HG03520 (cell line): ENCODE results near the gene COL13A1.

ENCODE experiments used
- ATAC-seq: cut with Tn5 transposase; IDR thresholded peaks from one replicate; pipeline ENCODE4 v1.9.1; 2021; ENCODE audit warnings: mild to moderate bottlenecking, moderate library complexity; ENCODE audit not compliant: unreplicated experiment

COL13A1 gene

GRCh38 chr10:69844698-69845097 is 43.0 kb downstream of the COL13A1 start:
- no peak for ATAC-seq

- no peak for ATAC-seq
Measured at GRCh38 chr10:69845574-69846292, 44.0 kb downstream of the COL13A1 start.

GRCh38 chr10:69846293-69846921 is 44.7 kb downstream of the COL13A1 start:
- no peak for ATAC-seq

GRCh38 chr10:69847458-69847857 is 45.8 kb downstream of the COL13A1 start:
- ATAC-seq, result no peak

DNA sequence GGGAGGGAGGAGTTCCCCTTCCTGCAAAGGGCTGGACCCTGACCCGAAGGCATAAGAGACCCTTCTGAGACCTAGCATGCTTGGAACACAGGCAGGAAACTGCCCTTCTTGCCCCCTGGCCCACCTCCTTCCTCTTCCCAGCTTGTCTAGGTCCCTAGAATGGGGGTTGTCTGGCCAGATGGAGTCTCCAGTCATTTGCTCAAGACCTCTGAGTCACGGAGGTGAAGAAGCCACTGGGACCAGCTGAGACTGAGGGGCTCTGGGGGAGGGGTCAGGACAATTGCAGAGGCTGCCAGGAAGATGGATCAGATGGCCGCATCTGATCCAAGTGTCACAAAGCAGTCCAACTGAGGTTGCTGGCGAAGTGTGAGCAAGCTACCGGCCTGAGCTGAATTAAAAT is 46.2 kb downstream of the COL13A1 start:
- ATAC-seq, result no peak

DNA sequence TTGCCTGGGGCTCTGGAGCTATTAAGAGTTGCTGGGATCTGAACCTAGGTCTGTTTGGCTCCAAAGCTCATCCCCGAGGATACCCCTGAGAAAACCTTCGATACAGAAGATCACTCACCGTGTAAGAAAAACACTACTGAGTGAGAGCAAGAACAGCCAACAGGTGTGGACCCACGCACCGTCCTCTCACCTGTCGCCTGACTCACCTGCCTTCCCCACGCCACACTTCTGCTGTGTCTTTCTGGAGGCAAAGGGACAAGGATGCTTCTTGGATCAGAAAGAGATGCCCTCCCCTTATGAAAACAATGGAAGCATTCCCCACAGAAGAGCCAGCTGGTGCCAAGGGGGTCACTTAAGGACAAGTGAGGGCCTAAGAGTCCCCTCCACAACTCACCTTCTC is 46.7 kb downstream of the COL13A1 start:
- no peak for ATAC-seq

GRCh38 chr10:69849825-69850224 is 48.1 kb downstream of the COL13A1 start:
- ATAC-seq, result no peak

DNA sequence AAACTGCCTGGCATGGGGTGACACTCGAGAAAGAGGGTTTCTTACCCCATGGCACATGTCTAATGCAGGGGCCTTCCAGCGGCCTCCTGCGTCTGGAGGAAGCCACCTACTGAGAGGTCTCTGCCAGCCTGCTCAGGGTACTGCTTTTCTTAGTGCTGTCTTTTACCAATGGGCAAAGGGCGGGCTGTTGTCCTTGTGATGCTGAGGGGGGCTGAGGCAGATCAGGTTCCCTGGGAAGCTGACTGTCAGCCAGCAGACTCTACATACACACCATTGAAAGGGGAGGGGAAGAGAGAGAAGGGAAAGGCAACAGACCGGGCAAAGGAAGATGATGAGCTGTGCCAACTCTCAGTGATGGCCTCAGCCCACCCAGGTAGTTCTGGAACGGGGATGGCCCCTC is 48.7 kb downstream of the COL13A1 start:
- ATAC-seq, result no peak

DNA sequence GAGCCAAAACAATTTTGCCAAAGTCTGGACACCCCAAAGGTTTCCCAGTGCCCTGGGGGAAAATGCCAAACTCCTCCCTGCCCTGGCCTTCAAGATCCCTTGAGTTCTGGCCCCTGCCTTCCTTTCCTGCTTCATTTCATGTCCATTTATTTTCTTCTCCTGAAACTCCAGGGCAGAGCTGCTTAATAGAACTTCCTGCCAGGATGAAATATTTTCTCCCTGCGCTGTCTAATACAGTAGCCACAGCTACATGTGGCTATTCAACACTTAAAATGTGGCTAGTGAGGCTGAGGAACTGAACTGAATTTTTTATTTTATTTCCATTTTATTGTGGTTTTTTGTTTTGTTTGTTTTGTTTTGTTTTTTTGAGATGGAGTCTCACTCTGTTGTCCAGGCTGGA is 49.6 kb downstream of the COL13A1 start:
- no peak for ATAC-seq

DNA sequence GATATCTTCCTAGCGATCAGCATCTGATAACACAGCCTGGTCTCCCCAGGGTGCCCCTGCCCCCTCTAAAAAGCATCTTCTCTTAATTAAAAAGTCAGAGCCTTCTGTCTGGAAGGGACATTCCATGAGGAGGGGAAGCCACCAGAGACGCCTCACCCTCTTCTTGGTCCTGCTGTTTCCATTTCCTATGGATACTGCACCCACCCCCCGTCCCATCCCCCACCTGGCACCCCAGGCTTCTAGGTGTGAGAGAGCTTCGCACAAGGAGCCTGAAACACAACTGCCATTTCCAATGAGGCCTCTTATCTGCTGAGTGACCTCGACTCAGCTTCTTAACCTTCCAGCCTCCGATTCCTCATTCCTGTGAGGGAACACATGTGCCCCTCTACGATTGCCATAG is 51.4 kb downstream of the COL13A1 start:
- no peak for ATAC-seq

GRCh38 chr10:69854511-69855345 is 53.0 kb downstream of the COL13A1 start:
- no peak for ATAC-seq

DNA sequence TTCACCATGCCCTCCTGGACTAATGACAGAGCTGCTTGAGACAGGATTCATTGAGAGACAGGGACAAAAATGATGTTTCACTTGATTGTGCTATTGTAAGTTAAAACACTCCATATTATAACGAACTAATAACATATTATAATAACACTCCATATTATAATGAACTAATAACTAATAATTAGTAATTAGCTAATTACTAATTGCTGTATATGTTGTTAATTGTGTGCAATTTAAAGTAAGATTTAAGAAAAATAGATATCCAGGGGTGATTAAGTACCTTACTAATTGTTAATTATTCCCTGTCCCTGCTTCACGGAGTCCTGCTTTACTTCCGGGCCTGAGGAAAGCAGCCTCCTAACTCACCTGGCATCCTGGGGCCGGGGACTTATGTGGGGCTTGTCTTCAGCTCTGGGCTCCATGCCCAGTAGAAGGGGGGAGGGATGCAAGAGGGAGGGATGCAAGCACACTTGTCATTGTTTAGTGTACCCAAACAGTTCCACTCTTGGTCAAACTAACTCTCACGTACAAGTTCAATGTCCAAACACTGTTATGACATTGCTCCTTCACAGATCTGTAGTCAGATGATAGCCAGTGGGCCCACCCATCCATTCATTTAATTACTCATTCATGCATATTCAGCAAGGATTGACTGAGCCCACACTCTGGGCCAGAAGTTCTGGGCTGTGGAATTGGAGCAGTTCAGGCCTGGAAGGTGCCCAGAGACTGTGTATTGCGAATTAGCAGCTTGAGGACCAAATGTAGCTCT is 53.8 kb downstream of the COL13A1 start:
- ATAC-seq, result no peak

DNA sequence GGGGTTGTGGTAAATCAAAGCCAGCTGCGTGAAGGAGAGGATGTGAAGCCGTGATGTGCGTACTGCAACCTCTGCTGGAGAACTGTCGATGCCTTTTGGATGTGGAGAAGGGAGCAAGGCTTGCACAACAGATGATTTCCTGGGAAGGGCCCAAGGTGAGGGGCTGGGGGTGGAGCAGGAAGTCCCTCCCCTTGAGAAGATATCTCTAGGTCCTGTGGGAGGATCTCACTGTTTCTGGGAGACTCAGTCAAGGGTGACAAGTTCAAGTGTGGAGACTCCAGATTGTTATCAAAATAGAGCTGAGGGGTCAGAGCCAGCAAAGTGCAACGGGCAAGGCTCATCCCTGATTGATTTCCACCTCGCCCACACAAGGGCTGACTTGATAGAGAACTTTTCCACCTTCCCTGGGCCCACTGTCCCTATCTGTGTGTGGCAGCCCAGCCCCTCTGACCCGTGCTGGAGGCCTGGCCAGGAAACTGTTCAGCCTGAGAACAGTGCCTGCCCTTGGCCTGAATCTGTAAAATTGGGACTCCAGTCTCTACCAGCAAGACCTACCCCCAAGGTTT is 55.0 kb downstream of the COL13A1 start:
- no peak for ATAC-seq

GRCh38 chr10:69858201-69858600 is 56.5 kb downstream of the COL13A1 start:
- no peak for ATAC-seq

GRCh38 chr10:69860271-69860670 is 58.6 kb downstream of the COL13A1 start:
- no peak for ATAC-seq

DNA sequence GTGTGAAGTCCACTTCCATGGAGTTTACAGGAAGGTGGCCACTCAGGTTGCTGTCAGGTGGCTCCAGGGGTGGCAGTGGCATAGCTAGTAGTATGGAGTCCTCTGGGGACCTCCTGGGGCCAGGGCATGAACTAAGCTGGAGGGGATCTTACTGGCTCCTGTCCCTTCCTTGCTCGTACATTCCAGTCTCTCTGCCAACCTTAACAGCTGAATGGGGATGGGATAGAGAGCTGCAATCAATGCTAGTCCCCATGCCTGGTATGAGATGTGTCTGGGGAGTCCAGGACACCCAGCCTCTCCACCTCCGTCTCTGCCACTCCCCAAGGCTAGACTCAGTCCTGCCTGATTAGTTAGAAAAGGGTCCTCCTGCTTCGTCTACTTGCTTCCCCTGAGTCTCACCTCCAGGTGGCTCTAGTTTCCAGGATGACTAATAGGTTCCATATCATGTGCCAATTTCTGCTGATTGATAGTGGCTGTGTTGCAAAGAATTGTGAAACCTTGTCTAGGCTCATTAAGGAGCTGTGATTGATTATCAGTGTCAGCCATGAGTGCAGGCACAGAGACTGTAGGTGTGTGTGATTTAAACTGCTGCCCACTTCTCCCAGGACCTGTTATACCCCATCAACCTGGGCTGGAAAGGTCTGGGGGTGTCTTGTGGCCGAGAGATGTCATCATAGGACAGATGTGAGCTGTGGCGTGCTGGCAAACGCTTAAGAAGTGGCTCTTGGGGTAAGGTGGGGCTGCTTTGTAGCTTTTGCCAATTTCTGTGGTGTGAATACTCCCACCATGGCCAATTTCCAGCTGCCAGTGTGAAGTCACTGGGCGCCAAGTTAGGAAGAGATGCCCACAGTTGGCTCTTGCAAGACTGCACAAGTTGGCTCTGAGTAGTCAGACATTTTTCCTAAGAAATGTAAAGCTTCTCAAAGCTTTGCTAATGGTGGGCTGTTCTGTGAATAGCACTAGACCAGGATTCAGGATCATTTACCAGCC is 59.8 kb downstream of the COL13A1 start:
- ATAC-seq, result no peak

GRCh38 chr10:69862882-69863530 is 61.3 kb downstream of the COL13A1 start:
- ATAC-seq, result no peak

DNA sequence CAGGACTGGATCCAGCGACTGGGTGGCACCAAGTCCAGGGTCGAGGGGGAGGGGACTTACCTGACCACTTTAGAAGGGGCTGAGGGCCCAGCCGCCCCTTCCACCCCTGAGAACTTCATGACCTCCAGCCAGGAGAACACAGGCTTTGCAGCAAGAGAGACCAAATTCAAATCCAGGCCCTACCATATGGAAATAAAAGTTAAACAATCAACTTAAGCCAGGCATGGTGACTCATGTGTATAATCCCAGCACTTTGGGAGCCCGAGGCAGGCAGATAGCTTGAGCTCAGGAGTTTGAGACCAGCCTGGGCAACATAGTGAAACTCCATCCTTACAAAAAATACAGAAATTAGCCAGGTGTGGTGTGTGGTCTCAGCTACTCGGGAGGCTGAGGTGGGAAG is 61.9 kb downstream of the COL13A1 start:
- ATAC-seq, result no peak

DNA sequence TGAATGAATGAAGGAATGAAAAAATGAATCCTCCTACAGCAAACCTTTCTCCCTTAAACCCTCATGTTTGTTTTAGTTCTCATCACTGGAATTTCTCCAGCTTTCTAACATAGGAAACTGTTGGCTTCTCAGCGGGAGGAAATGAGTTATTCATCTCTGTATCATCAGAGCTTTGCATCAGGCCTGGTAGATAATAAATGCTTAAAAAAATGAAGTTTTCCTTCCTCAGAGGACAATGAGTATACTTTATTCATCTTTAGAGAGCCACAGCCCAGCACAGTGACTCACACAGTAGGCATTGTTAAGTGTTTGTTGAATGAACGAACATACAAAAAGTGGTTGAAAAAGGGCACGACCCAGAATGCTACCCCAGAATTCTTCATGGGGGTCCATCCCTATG is 62.6 kb downstream of the COL13A1 start:
- ATAC-seq, result no peak
